Stomach smooth muscle (tissue), 2 donors: Measurements from ENCODE around the gene JMJD6.
"Not testable (repeated sequence)": the region's sequence is repeated elsewhere in the genome, so short reads cannot be mapped to it uniquely, and the experiment has no call there.

Source experiments
- H3K27ac ChIP-seq: one replicate; pipeline ENCODE4 v1.7.0; 2013; ENCODE audit warnings: mild to moderate bottlenecking, low read length, inconsistent platforms
- H3K27me3 ChIP-seq, 2 donors: one replicate each; pipeline ENCODE4 v1.7.0; 2013; ENCODE audit warnings: low read length in 2 of 2; ENCODE audit not compliant: insufficient read depth in 2 of 2, control insufficient read depth in 1 of 2
- H3K36me3 ChIP-seq, 2 donors: one replicate each; pipeline ENCODE4 v1.7.0; 2013; ENCODE audit warnings: low read length in 2 of 2; ENCODE audit not compliant: control insufficient read depth in 2 of 2, insufficient read depth in 2 of 2
- H3K4me1 ChIP-seq: one replicate; pipeline ENCODE4 v1.7.0; 2013; ENCODE audit warnings: low read length; ENCODE audit not compliant: control insufficient read depth, insufficient read depth
- H3K4me3 ChIP-seq, 2 donors: one replicate each; pipeline ENCODE4 v1.7.0; 2013; ENCODE audit warnings: low read length in 2 of 2
- H3K9ac ChIP-seq, 2 donors: one replicate each; pipeline ENCODE4 v1.7.0; 2013; ENCODE audit warnings: low read length in 2 of 2, mild to moderate bottlenecking in 1 of 2
- H3K9me3 ChIP-seq, 2 donors: one replicate each; pipeline ENCODE4 v1.7.0; 2013; ENCODE audit warnings: low read length in 2 of 2; ENCODE audit not compliant: control insufficient read depth in 2 of 2
- donor health status: healthy.
- donor health status: Pancreatic carcinoma.

Gene JMJD6

GRCh38 chr17:76707985-76708807 is 18.2 kb downstream of the JMJD6 start:
- Histone ChIP-seq H3K9me3 (no peaks in the 10 kb centered on the region), H3K4me3 (peak overlapping the region; percentile 45 to 84), H3K4me1 (peaks cover 70% of the 10 kb centered on the region), H3K27me3 (no peaks in the 10 kb centered on the region), H3K27ac (peak overlapping the region; percentile 99), H3K36me3 (peaks cover 4% of the 10 kb centered on the region in 2 donors), H3K9ac (peak overlapping the region; percentile 86 to 92)

GRCh38 chr17:76706817-76707216 is 19.6 kb downstream of the JMJD6 start:
- Histone ChIP-seq H3K9ac (no peak overlapping the region), H3K4me3 (no peak overlapping the region), H3K27ac (peak overlapping the region; percentile 99), H3K9me3 (no peaks in the 10 kb centered on the region), H3K36me3 (no peaks in the 10 kb centered on the region), H3K27me3 (no peaks in the 10 kb centered on the region), H3K4me1 (peaks cover 72% of the 10 kb centered on the region)

GRCh38 chr17:76704805-76705204 is 21.6 kb downstream of the JMJD6 start:
- Histone ChIP-seq H3K27me3 (no peaks in the 10 kb centered on the region), H3K36me3 (no peaks in the 10 kb centered on the region), H3K4me3 (peak overlapping the region in 1 of 2 donors; percentile 22), H3K9ac (no peak overlapping the region), H3K27ac (peak overlapping the region; percentile 99), H3K4me1 (peaks cover 80% of the 10 kb centered on the region), H3K9me3 (no peaks in the 10 kb centered on the region)

GRCh38 chr17:76702941-76703637 is 23.3 kb downstream of the JMJD6 start:
- Histone ChIP-seq H3K27me3 (no peaks in the 10 kb centered on the region), H3K9ac (no peak overlapping the region), H3K4me3 (no peak overlapping the region), H3K36me3 (no peaks in the 10 kb centered on the region), H3K4me1 (peaks cover 82% of the 10 kb centered on the region), H3K27ac (peak overlapping the region; percentile 31), H3K9me3 (no peaks in the 10 kb centered on the region)

- Histone ChIP-seq H3K4me3 (no peak overlapping the region), H3K36me3 (no peaks in the 10 kb centered on the region), H3K4me1 (peaks cover 82% of the 10 kb centered on the region), H3K9ac (peak overlapping the region in 1 of 2 donors; percentile 88), H3K27me3 (no peaks in the 10 kb centered on the region), H3K9me3 (no peaks in the 10 kb centered on the region), H3K27ac (peak overlapping the region; percentile 97)
Measured at GRCh38 chr17:76702076-76702475, 24.3 kb downstream of the JMJD6 start.

GRCh38 chr17:76701471-76701967 is 24.9 kb downstream of the JMJD6 start:
- Histone ChIP-seq H3K4me1 (peaks cover 83% of the 10 kb centered on the region), H3K36me3 (no peaks in the 10 kb centered on the region), H3K27me3 (no peaks in the 10 kb centered on the region), H3K27ac (peak overlapping the region; percentile 97), H3K9me3 (no peaks in the 10 kb centered on the region), H3K9ac (peak overlapping the region; percentile 73 to 88), H3K4me3 (peak overlapping the region; percentile 63 to 71)

GRCh38 chr17:76700617-76701470 is 25.6 kb downstream of the JMJD6 start:
- H3K9me3 ChIP-seq = no peaks in the 10 kb centered on the region
- H3K36me3 ChIP-seq = no peaks in the 10 kb centered on the region
- H3K9ac ChIP-seq = peak overlapping the region; percentile 83 to 88
- H3K4me1 ChIP-seq = peaks cover 82% of the 10 kb centered on the region
- H3K27ac ChIP-seq = peak overlapping the region; percentile 97
- no peaks in the 10 kb centered on the region for H3K27me3 ChIP-seq
- peak overlapping the region; percentile 63 to 71 for H3K4me3 ChIP-seq

GRCh38 chr17:76700270-76700616 is 26.2 kb downstream of the JMJD6 start:
- Histone ChIP-seq H3K4me1 (peaks cover 82% of the 10 kb centered on the region), H3K36me3 (no peaks in the 10 kb centered on the region), H3K9me3 (no peaks in the 10 kb centered on the region), H3K27ac (peak overlapping the region; percentile 97), H3K27me3 (no peaks in the 10 kb centered on the region), H3K9ac (peak overlapping the region; percentile 83 to 88), H3K4me3 (peak overlapping the region; percentile 63 to 71)

- H3K36me3 ChIP-seq, H3K27me3 ChIP-seq, H3K9me3 ChIP-seq: not testable (repeated sequence)
- Histone ChIP-seq H3K4me1 (peaks cover 86% of the 10 kb centered on the region), H3K9ac (peak overlapping the region in 1 of 2 donors; percentile 66), H3K4me3 (peak overlapping the region in 1 of 2 donors; percentile 52), H3K27ac (peak overlapping the region; percentile 97)
Measured at GRCh38 chr17:76698466-76698977, 27.9 kb downstream of the JMJD6 start.
